Superior temporal gyrus (tissue), 1 donor: Measurements from ENCODE around the gene LRRC45.

Experiments used
- DNase-seq: peaks from one replicate; pipeline ENCODE4 v3.0.0-alpha.2; 2016; ENCODE audit errors: extremely low spot score

LRRC45 gene

DNA sequence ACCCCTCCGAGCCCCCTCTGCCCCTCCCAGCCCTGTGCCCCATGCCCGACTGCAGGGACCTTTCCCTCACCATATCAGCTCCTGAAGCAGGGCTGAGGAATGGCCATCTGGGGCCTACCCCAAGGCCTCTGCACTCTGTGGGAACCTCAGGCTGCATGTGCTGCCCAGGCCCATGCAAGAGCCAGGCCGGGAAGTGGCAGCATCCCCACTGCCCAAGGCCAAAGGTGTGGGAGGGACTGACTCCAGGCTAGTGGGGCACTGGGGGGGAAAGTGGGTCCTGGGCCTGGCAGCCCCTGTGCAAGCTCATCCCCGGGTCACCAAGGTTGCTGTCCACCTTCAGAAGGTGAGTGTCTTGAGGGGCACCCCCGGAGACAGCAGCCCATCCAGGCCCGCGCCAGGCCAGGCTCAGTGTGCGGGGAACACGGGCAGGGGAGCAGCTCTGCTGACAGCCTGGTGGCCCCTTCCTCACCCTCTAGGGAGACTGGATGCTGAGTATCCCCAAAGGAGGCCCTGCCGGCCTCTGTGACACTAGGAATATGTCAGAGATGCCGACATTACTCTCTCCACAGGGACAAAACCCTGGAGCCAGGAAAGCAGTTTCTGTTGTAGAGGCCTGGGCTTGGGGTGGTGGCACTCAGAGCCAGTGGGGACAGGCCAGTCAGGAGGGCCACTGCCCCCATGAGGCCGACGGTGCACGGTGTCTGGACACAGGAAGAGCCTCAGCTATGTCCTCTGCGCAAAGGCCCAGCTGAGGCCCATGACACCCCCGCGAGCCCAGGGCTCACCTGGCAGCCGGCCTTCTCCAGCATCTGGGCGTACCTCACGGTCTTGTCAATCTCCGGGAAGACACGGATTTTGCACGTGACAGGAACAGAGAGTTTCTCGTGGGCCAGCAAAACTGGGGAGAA, 39.2 kb downstream of the LRRC45 start:
- no peak for DNase-seq

DNA sequence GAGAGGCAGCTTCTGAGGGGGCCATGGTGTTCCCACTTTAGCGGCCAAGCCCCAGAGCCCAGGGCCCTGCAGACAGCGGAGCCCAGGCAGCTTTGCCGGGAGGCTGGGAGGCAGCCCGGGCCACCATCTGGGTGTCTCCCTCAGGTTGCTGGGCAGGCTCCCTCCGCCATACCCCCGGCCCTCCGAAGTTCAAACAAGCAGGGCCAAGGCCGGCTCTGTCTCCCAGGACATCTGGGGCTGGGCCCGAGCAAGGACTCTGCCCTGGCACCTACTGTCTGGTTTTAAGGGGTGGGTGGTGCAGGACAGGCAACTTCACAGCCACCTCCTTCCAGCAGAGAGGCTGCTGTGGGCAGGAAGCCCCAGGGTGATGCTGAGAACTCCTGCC, 39.9 kb downstream of the LRRC45 start:
- no peak for DNase-seq

DNA sequence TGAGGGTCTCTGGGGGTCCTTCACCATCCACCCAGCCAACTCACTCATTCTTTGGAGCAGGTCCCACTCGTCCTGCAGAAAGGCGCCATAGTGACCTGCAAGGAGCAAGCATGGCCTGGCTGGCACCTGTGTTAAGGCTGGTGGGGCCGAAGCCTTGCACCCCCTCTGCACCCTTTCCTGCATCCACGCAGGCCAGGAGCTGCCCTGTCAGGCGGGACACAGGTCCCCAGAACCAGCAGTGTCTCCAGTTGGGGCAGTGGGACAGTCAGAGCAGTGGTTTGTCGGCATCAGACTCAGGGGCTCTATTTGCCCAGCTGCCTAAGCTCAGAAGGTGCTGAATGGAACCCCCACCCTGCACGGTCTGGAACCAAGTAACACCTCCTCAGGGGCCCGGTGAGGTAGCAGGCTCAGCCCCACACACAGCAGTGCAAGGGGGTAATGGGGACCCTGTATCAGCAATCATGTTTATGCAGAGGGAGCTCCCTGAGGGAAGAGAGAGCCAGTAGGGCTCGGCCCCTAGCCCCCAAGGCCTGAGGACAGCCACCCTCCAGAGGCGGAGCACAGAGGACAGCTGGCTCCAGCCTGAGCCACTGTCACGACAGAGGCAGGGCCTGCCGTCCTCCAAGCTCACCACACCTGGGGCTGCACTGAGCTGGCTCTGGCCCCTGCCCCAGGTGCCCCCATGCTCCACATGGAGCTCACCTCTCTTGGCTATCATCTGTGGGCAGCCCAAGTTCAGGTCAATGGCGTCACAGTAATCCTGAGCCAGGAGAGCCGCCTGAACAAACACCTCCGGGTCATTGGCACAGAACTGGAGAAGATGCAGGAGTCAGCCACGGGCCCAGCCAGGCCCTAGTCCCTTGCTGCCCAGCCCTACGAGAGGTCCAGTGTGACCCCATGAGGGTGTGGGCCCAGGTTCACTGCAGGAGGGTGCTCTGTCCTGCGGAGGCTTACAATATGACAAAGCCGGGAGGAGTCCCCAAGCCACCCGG, 40.6 kb downstream of the LRRC45 start:
- no peak for DNase-seq

DNA sequence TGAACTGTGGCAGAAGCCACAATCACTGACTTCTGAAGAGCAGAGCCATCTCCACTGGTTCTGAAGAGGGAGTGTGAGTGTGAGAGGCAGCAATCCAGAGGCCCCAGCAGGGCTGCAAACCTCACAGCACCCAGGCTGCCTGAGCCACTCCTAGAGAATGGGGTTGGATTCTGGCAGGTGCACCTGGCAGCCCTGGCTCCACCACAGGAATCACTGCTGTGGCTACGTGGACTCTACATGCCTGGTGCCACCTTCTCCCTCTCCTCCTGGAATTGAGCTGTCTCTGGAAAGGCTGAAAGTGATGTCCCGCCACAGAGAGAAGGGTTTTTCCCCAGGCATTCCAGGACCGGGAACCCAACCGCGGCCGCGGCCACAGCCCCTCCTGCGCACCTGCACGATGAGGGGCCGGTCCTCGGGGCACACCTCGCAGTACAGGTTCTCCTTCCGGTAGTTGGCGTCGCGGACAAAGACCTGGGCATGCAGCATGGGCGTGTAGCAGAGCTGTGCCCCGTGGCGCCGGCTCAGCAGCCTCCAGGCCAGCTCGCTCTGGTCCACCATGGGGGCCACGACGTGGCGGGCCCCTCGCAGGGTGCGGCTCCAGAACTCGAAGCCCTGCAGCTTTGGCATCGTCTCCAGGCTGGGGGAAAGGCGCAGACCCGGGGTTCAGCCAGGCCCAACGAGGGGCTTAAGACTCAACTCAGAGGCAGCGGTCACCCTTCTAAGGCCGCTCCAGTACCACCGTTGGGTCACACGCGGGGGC, 41.5 kb downstream of the LRRC45 start:
- DNase-seq, result no peak

DNA sequence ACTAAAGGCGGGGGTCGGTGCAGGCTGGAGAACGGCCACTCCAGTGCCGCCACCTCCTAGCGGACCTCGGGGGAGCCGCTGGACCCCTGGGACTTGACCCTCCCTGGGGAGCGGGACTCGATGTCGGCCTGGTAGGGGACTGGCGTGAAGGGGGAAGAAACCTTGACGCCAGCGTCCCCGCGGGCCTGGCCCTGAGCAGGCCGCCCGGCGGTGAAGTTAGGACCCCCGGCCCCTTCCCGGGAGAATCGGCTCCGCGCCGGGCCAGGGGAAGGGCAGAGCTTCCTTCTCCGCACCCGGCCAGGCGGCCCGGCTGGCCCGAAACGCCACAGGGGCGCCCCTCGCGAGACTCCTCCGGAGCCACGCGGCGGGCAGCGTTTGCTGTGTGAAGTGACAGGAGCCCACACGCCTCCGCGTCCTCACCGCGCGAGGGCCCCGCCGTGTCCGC, 42.1 kb downstream of the LRRC45 start:
- DNase-seq, result no peak

DNA sequence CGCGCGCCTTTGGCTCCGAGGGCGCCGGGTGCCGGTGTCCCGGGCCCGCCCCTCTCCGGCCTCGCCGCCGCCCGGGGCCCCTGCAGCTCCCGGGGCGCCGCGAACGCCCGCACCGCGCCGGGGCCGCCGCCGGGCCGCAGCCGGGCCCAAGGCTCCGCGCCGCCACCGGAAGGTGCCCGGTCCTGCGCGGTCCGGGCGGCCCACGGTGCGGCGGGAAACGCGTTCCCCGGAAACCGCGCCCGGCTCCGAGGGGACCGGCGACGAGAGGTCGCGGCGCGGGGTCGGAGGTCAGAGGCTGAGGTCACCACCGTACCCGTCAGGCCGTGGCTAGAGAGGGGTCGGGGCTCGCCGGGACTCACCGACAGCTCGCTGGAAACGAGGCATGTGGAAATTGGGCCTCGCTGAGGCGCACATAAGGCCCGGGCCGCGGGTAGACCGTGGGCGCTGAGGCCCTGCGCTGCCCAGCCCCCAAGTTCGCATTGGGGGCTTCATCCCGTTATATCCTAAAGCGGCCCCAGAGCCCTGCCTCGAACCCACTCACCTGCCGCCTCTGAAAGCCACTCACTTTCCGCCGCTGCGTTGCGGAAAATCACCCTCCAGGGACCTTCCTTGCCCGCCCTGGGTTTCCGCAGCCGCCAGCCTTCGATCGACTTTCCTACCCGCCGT, 42.7 kb downstream of the LRRC45 start, which contains the start of gene DUS1L:
TSS of gene DUS1L (minus strand) at position 167 of the 666 bp plus-strand sequence. CDS start 745 bp downstream, outside the sequence.
- peak; percentile 57 for DNase-seq

DNA sequence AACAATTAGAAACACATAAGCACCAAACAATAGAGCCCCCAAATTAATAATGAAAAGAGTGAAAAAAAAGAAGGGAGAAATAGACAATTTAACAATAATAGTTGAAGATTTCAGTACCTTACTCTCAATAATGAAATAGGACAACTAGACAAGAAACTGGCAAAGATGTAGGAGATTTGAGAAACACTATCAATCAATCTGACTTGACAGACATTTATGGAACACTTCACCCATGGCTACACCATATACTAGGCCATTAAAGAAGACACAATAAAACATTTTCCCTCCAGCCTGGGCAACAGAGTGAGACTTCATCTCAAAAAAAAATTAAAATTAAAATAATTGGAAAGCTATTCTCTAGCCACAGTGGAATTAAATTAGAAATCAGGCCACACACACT, 47.5 kb downstream of the LRRC45 start:
- no peak for DNase-seq

DNA sequence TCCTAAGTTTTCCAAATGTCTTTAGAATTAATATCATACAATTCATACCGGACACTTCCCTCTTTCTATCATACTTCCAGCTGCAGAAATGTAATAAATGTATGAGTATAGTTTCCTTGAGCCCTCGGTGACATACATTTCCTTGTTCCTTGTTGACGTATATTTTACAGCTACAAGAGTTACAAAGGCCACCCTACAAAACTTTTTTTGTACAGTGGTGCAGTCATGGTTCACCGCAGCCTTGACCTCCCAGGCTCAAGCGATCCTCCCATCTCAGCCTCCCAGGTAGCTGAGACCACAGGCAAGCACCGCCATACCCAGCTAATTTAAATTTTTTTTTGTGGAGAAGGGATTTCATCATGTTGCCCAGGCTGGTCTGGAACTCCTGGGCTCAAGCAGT, 49.7 kb downstream of the LRRC45 start:
- no peak for DNase-seq

DNA sequence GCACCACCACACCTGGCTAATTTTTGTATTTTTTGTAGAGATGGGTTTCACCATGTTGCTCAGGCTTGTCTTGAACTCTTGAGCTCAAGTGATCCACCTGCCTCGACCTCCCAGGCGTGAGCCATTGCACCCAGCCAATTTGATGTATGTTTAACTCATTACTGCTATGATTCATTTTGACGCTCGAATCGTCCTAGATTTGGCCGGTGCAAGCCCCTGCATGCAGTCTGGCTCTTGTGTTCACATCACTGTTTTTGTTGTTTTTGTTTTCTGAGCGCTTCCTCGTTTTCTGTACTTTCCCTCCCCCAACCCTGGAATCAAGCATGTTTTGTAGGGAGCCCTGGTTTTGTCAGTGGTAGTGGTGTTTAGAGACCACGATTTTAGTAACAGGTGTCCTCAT, 50.3 kb downstream of the LRRC45 start:
- DNase-seq, result no peak

DNA sequence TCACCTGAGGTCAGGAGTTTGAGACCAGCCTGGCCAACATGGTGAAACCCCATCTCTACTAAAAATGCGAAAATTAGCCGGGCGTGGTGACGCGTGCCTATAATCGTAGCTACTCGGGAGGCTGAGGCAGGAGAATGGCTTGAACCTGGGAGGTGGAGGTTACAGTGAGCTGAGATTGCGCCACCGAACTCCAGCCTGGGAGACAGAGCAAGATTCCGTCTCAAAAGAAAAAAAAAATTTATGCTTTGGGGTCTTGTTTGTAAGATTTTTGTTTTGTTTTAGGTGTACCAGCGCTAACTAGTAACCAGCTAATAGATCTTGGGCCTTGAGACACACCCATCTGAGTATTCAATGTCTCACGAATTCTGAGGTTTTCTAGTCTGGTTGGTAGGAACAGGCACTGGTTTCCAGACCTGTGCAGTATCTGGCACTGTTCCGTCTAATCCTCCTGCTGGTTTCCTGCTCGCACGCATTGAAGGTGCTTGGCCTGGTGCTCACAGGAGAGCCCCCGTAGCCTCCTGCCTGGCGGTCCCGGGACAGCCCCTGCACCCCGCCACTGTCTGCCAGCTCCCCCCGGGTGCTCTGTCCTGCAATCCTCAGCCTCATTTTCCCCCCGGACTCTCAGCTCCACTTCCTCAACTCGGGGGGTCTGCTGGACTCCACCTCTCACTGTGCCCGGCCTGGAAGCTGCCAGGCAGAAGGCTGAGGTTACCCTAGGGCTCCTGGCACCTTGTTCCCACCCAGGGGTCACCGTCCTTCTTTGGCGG, 53.1 kb downstream of the LRRC45 start:
- DNase-seq, result no peak

DNA sequence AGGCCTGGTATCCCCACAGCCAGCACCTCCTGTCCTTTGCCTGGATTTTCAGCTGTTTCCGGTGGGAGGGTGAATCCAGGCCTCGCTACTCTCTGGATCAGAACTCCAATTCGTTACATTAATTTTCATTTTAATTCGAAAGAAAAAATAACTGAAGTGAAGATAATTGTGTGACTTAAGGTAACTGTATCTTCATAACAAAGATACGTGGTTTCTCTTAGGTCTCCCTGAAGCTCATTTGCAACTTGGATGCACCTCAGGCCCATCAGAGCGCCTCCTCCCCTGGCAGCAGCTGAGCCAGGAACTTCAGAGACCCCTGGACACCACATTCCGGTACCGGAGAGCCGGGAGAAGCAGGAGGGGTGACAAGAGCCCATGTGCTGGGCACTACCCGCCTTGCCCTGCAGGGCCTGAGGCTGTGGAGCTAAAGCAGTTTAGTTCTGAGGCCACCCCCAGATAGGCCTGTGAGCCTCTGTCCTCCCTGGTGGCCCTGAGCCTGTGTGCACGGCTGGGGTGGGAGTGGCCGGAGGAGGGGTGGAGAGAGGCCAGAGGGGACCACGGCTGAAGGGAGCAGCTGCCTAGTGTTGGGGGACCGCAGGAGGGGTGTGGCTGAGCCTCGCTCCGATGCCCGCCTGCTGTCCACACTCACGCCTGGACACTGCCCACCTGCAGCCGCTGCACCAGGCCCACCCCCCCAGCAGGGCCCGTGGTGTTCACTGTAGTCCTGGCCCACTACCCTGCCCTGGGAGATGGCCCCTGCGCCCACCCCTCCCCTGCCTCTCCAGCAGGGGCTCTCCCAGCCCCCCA, 53.9 kb downstream of the LRRC45 start:
- DNase-seq, result no peak

DNA sequence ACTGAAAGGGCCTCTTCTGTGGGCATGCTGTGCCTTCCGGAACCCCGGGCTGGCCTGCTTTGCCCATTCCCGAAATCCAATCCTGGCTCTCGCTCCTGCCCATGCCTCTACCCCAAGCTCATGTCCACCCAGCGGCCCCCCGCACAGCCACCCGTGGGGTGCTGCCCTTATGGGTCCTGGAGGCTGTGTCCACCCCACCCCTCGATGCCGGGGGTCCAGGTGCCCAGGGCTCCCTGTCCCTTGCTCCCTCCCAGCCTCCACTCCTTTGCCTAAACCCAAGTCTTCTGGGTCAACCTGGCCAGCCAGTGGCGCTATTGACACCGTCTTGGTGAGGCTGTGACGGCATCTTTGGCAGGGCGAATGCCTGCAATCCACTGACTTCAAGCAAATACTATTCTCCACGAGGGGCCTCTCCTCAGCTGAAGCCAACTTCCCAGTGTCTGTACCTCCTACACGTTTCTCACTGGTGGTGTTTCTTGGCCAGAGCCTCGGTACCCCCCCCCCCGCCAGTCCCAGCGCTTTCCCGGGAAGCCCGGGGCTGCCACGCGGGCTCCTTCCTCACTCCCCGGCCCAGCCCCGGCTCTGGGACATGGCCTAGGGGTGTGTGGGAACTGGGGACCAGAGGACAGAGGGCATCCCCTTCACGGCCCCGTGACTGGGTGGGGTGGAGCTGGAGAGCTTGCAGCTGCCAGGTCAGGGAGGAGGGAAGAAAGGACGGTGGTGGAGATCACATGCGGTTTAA, 54.7 kb downstream of the LRRC45 start:
- DNase-seq, result peak; percentile 29

DNA sequence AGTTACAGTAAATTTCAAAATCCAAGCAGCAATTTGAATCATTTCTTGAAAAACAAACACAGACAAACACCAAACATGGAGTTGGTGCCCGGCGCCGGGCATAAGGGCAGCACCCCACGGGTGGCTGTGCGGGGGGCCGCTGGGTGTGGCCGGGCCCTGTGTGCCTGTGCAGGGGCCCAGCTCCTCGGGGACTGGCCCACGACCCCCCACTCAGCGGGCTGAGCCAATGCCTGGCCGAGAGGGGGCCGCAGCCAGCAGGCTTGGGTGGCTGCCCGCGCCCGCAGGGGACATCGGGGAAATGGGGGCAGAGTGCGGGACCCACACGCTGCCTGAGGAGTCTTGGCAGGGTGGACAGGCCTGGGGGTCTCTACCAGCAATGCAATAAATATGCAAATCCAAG, 55.3 kb downstream of the LRRC45 start:
- DNase-seq, result no peak

DNA sequence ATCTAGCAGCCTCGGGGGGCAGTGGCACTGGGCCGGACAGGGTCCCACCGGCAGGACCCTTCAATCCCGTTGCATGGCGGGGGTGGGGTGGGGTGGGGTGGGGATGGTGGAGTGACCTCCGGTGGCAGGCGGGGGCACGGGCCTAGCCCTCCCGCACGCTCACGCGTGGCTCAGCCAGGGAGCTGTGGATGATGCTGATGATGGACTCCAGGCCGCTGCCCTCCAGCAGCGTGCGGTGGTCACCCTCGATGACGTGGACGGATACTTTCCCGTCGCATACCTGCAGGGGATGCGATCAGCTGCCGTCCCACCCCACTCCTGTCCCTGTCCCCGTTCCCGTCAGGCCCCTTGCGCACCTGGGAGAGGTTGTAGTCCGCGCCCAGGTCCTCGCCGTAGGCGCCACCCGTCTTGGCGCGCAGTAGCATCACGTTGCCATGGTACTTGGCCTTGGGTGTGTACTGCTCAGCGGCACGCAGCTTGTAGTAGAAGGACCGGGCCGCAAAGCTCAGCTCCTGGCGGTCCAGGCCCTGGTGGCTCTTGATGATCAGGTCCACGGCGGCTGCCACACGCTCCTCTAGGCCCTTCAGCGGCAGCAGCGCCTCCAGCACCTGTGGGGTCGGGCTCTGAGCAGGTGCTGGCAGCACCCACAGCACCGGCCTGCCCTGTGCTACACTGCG, 56.0 kb downstream of the LRRC45 start:
- DNase-seq, result no peak

DNA sequence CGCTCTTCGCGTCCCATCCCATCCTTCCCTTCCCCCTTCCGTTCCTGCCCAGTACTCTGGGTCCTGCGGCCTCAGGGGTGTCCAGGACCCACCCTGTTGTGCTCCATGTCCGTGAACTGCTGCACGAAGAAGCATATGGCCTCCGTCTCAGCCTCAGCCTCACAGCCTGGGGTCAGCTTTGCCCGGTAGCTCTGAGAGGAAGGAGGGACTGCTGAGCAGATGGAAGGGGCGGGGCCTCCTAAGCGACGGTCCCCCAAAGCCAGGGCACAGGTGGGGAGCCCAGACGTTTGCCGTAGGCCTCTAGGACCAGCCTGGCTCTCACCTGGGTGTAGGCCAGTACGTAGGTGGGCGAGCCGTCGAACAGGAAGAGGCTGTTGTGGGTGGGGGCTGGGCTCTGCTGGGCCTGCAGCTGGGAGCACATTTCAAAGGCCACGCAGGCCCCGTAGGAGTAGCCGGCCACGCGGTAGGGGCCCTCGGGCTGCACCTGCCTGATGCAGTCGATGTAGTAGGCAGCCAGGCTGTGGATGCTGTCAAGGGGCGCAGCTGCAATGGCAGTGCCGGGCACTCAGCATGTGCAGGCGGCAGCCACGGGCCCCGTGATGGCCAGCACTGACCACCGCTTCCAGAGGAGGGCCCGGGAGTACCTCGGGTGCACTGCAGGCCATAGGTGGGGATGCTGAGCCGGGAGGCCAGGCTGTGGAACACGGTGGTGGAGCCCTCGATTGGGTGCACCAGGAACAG, 57.1 kb downstream of the LRRC45 start:
- no peak for DNase-seq
